GM18526 (cell line): Measurements from ENCODE around the gene PLCH2.

Experiments used
- POLR2A ChIP-seq: IDR thresholded peaks from 3 replicates; pipeline ENCODE4 v1.6.1; 2011; ENCODE audit not compliant: insufficient read length; ENCODE audit errors: extremely low read depth

The PLCH2 gene

DNA sequence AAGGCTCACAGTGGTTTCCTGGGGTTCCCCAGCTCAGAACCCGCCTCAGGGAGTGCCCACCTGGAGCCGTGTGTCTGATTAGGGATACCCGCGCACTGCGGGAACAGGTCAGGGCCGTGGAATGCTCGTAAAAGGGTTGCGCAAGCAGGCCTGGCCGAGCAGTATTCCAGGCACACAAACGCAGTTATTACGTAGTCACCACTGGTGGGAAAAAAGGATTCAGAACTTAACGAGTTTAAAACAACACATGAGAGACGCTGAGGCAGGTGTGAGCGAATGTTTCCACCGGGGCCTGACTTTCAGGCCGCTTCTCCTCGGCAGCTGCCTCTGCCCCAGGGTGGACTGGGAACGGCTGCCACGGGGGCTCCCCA, 18.2 kb downstream of the PLCH2 start:
- TF ChIP-seq POLR2A, result no peak

DNA sequence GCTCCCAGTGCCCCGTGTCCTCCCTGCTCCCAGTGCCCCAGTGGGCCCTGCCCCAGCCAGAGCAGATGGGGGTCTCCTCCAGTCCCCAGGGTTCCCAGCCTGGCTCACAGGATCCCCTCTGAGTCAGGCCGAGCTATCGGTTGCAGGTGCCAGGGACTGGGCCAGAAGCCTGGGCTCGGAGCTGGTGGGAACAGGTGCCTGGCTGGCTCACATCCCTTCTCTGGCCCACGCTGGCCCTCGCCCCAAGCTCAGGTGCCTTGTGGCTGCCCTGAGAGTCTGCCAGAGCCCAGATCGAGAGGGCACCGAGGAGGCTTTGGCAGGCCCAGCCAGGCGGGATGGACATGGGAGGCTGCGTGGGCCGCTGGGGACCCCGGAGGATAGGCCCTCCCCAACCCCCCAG, 18.9 kb downstream of the PLCH2 start:
- TF ChIP-seq POLR2A, result no peak

DNA sequence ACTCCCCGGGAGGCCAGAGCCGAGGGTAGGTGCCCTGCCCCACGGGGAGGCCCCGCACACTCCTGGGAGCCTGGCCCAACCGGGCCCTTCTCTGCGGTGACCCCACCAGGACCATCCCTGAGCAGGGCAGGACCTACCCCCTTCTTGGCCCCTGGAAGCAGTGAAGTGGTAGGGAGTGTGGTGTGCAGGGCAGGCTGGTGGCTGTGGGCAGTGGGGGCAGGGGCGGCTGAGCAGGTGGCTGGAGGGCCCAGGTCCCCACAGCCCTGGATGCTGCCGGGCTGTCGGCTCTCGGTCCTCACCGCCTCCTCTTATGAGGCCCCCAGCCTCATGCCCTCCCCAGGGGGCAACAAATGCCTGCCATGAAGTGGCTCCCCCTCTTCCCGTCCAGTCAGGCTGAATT, 19.5 kb downstream of the PLCH2 start:
- TF ChIP-seq POLR2A, result no peak

DNA sequence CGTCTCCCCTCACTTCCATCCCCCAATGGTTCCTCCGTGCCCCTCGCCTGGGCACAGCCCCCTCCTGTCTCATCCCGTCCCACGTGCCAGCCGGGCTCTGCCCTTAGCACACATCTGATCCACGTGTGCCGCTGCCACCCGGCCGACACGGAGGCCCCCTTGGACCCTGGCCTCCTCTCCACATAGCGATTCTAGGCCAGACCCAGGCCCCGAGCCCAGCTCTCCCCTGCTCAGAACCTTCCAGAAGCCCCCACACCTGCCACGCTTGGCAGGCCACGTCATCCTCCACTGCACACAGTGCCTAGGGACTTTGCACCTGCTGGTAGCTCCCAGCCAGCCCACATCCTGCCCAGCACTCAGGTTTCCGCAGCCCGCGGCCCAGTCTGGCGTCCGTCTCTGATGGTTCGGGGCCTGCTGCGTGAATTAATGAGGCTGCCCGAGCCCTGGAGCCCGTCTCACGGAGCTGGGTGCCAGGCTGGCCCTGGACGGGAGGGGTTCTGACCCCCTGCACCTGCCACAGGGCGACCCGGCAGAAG, 20.1 kb downstream of the PLCH2 start:
- TF ChIP-seq POLR2A, result no peak

GRCh38 chr1:2496746-2497145, 20.7 kb downstream of the PLCH2 start:
- TF ChIP-seq POLR2A, result no peak

GRCh38 chr1:2497891-2498290, 21.8 kb downstream of the PLCH2 start:
- no peak for TF ChIP-seq POLR2A

- TF ChIP-seq POLR2A, result no peak
Measured at GRCh38 chr1:2498648-2499047, 22.6 kb downstream of the PLCH2 start.

GRCh38 chr1:2499260-2499659, 23.2 kb downstream of the PLCH2 start:
- no peak for TF ChIP-seq POLR2A

GRCh38 chr1:2499986-2500596, 24.0 kb downstream of the PLCH2 start:
- no peak for TF ChIP-seq POLR2A

- TF ChIP-seq POLR2A, result no peak
Measured at GRCh38 chr1:2501041-2501819, 25.1 kb downstream of the PLCH2 start.

DNA sequence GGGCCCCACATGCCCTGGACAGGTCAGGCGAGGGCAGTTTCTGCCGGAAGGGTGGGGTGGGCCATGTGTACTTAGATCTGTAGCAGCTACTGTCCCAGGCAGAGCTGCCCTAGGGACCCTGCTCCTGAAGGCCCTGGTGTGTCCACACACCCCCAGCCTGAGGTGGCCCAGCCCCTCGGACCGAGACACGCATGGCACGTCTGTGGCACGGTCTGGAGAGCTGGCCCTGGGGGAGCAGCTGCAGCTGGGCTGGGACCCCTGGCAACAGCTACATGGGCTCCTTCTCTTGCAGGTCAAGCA, 25.7 kb downstream of the PLCH2 start:
- TF ChIP-seq POLR2A, result no peak

DNA sequence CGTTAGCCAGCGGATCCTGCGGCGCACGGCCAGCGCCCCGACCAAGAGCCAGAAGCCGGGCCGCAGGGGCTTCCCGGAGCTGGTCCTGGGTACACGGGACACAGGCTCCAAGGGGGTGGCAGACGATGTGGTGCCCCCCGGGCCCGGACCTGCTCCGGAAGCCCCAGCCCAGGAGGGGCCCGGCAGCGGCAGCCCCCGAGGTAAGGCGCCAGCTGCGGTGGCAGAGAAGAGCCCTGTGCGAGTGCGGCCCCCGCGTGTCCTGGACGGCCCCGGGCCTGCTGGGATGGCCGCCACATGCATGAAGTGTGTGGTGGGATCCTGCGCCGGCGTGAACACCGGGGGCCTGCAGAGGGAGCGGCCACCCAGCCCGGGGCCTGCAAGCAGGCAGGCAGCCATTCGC, 26.1 kb downstream of the PLCH2 start:
- no peak for TF ChIP-seq POLR2A

DNA sequence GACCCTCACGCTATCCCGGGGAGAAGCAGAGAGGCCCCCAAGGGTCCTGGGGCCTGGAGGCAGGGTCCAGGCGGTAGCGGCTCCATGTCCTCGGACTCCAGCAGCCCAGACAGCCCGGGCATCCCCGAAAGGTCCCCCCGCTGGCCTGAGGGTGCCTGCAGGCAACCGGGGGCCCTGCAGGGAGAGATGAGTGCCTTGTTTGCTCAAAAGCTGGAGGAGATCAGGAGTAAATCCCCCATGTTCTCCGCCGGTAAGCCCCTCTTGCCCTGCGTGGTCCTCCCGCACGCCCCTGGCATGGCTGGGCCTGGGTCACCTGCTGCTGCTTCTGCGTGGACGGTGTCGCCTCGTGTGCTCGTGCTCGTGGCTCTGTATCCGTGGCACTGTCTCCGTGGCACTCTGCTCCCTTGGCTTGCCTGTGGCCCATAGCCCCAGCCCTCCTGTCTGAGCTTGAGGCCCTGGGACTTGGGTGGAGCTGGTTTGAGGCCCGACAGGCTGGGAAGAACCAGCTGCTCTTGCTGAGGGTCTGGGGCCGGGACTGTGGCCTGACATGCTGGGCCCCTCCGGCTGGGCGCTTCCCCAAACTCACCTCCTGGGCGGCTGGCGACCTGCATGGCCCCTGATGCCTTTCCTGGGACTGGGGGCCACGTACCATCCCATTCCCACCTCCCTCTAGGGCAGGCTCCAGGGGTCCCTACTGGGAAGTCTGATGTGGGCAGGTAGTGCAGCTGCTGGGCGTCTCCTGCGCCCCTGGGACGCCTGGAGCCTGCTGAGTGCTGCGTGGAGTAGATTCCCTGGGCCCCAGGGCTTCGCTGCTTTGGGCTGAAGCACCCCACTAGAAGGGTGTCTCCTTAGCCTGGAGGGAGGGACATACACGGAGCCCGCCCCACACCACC, 26.8 kb downstream of the PLCH2 start:
- TF ChIP-seq POLR2A, result no peak

DNA sequence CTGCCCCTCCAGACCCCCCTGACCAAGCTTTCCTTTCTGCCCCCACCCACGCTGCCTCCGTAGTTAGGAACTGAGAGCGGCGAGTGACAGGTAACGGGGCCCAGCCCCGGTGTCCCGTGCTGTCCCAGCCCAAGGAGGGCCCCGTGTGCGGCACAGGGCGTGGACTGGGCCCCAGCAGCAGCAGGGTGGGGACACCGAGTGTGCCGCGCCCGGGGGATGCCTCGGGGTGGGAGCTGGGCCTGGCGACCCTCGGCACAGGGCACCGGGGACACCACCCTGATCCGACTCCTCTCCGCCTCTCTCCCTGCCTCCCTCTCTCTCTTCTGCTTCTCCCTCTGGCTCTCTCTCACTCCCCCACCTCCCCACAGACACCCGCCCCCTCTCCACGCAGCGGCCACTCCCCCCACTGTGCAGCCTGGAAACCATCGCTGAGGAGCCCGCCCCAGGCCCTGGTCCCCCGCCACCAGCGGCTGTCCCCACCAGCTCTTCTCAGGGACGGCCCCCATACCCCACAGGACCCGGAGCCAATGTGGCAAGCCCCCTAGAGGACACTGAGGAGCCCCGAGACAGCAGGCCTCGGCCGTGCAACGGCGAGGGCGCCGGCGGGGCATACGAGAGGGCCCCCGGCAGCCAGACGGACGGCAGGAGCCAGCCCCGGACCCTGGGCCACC, 27.6 kb downstream of the PLCH2 start:
- TF ChIP-seq POLR2A, result no peak

GRCh38 chr1:2504225-2504948, 28.3 kb downstream of the PLCH2 start:
- TF ChIP-seq POLR2A, result no peak
